Measurements from ENCODE around the gene F10. TPM values are rescaled to one million over a fixed set of nuclear protein-coding genes. Genes with fewer than 3 reads are reported as not detected.

The F10 gene
- total and polyA plus RNA-seq, 2 of the 13 experiments (the other 11 are each of a cell fraction or from before 2014, with no cell fraction given), result 58.4 to 237 TPM

- TF ChIP-seq HOXD1 (CRISPR knock-in tag; IDR thresholded peaks at IDR 0.05), result no peak
- no peak for TF ChIP-seq KLF13 (CRISPR knock-in tag; IDR thresholded peaks at IDR 0.05)
- no peak for TF ChIP-seq FOXO4 (CRISPR knock-in tag; conservative IDR thresholded peaks at IDR 0.05)
- no peak; the same call in 1 of the 2 replicates for TF ChIP-seq HNRNPL (IDR thresholded peaks at IDR 0.05; ENCODE audit: low read depth, low read length)
- TF ChIP-seq NR1H2 (CRISPR knock-in tag; IDR thresholded peaks at IDR 0.05; ENCODE audit: borderline replicate concordance, low read depth), result no peak
- no peak for TF ChIP-seq TRAFD1 (CRISPR knock-in tag; IDR thresholded peaks at IDR 0.05; ENCODE audit: borderline replicate concordance)
- peak; percentile 42; the same call in 1 of the 2 replicates for TF ChIP-seq LBX2 (CRISPR knock-in tag; IDR thresholded peaks at IDR 0.05; ENCODE audit: borderline replicate concordance)
- TF ChIP-seq ZFP1 (CRISPR knock-in tag; IDR thresholded peaks at IDR 0.05), result no peak
- TF ChIP-seq EED (CRISPR knock-in tag; IDR thresholded peaks at IDR 0.05), result no peak
- TF ChIP-seq PITX1 (CRISPR knock-in tag; IDR thresholded peaks at IDR 0.05), result peak; percentile 67
- TF ChIP-seq FOXO1 (CRISPR knock-in tag; IDR thresholded peaks at IDR 0.05), result no peak
- TF ChIP-seq RFX1 (IDR thresholded peaks at IDR 0.05), result no peak
- TF ChIP-seq HNRNPH1 (optimal IDR thresholded peaks at IDR 0.05; ENCODE audit: low read depth, low read length), result no peak
- peak; percentile 56; the same call in 1 of the 2 replicates for TF ChIP-seq THAP9 (CRISPR knock-in tag; IDR thresholded peaks at IDR 0.05; ENCODE audit: borderline replicate concordance)
- TF ChIP-seq PHF20 (CRISPR knock-in tag; IDR thresholded peaks at IDR 0.05), result peak; percentile 51
- peak; percentile 27; the same call in 1 of the 2 replicates for TF ChIP-seq ZNF691 (CRISPR knock-in tag; IDR thresholded peaks at IDR 0.05; ENCODE audit: borderline replicate concordance, low read depth)
- TF ChIP-seq FOXK1 (CRISPR knock-in tag; IDR thresholded peaks at IDR 0.05; ENCODE audit: borderline replicate concordance, low read depth), result no peak; the same call in 1 of the 2 replicates
- TF ChIP-seq ZNF235 (CRISPR knock-in tag; IDR thresholded peaks at IDR 0.05; ENCODE audit: borderline replicate concordance), result no peak
- TF ChIP-seq HOXA5 (CRISPR knock-in tag; IDR thresholded peaks at IDR 0.05), result peak; percentile 68
- TF ChIP-seq PAF1 (CRISPR knock-in tag; IDR thresholded peaks at IDR 0.05), result no peak
- TF ChIP-seq EEA1 (CRISPR knock-in tag; IDR thresholded peaks at IDR 0.05; ENCODE audit: borderline replicate concordance), result peak; percentile 95
- no peak; the same call in 1 of the 2 replicates for TF ChIP-seq NAIF1 (CRISPR knock-in tag; IDR thresholded peaks at IDR 0.05; ENCODE audit: borderline replicate concordance)
These were observed 30.6 kb downstream of the F10 start (continued) for GRCh38 chr13:113152984-113153809.
